HG03139 (cell line): ENCODE data around the gene TMEM174.

Source experiments
- ATAC-seq: cut with Tn5 transposase; IDR thresholded peaks from one replicate; pipeline ENCODE4 v1.9.1; 2021; ENCODE audit not compliant: unreplicated experiment

TMEM174 gene

GRCh38 chr5:73172951-73173350, at the start of gene TMEM174:
TMEM174 (plus strand) TSS chr5:73173193; CDS start chr5:73173244, 51 bp downstream.
- no peak for ATAC-seq

- no peak for ATAC-seq
Observed at GRCh38 chr5:73125289-73125688, 47.7 kb upstream of the TMEM174 start.

GRCh38 chr5:73126381-73126780, 46.6 kb upstream of the TMEM174 start:
- ATAC-seq, result no peak

- no peak for ATAC-seq
Observed at GRCh38 chr5:73126957-73127356, 46.0 kb upstream of the TMEM174 start.

- ATAC-seq, result no peak
Observed at GRCh38 chr5:73129143-73129542, 43.9 kb upstream of the TMEM174 start.

- ATAC-seq, result no peak
Observed at GRCh38 chr5:73130811-73131210, 42.2 kb upstream of the TMEM174 start.

GRCh38 chr5:73131711-73132425, 41.1 kb upstream of the TMEM174 start:
- no peak for ATAC-seq

- no peak for ATAC-seq
Observed at GRCh38 chr5:73132759-73133158, 40.2 kb upstream of the TMEM174 start.

GRCh38 chr5:73135021-73135420, 38.0 kb upstream of the TMEM174 start:
- ATAC-seq, result no peak

- no peak for ATAC-seq
Observed at GRCh38 chr5:73135429-73136054, 37.5 kb upstream of the TMEM174 start.

GRCh38 chr5:73136055-73136562, 36.9 kb upstream of the TMEM174 start:
- ATAC-seq, result no peak

GRCh38 chr5:73137563-73138530, 35.1 kb upstream of the TMEM174 start:
- no peak for ATAC-seq

GRCh38 chr5:73139485-73139884, 33.5 kb upstream of the TMEM174 start:
- no peak for ATAC-seq

GRCh38 chr5:73140801-73141200, 32.2 kb upstream of the TMEM174 start:
- no peak for ATAC-seq

- ATAC-seq, result no peak
Observed at GRCh38 chr5:73142035-73142434, 31.0 kb upstream of the TMEM174 start.

- ATAC-seq, result no peak
Observed at GRCh38 chr5:73143716-73144115, 29.3 kb upstream of the TMEM174 start.

GRCh38 chr5:73149540-73149939, 23.5 kb upstream of the TMEM174 start:
- no peak for ATAC-seq

GRCh38 chr5:73150876-73151275, 22.1 kb upstream of the TMEM174 start:
- no peak for ATAC-seq

- ATAC-seq, result no peak
Observed at GRCh38 chr5:73151766-73152410, 21.1 kb upstream of the TMEM174 start.

- no peak for ATAC-seq
Observed at GRCh38 chr5:73152411-73153388, 20.3 kb upstream of the TMEM174 start.
